Skeletal muscle satellite cell (primary cell): ENCODE data around the gene ADGRG3.

Experiments
- H3K27me3 ChIP-seq: 2 replicates; pipeline ENCODE4 v1.7.0; 2013; ENCODE audit warnings: low read length; ENCODE audit not compliant: control insufficient read depth, insufficient read depth
- H3K36me3 ChIP-seq: 2 replicates; pipeline ENCODE4 v1.7.0; 2013; ENCODE audit warnings: mild to moderate bottlenecking, control low read depth, low read length; ENCODE audit not compliant: insufficient read depth
- H3K4me1 ChIP-seq: 2 replicates; pipeline ENCODE4 v1.7.0; 2013; ENCODE audit warnings: low read length; ENCODE audit not compliant: control insufficient read depth, insufficient read depth
- H3K4me2 ChIP-seq: 2 replicates; pipeline ENCODE4 v1.7.0; 2013; ENCODE audit warnings: mild to moderate bottlenecking, low read length
- H3K4me3 ChIP-seq: 2 replicates; pipeline ENCODE4 v1.7.0; 2013; ENCODE audit warnings: low read length
- H3K9ac ChIP-seq: 2 replicates; pipeline ENCODE4 v1.7.0; 2013; ENCODE audit warnings: mild to moderate bottlenecking, low read depth, low read length, moderate library complexity
- H3K9me3 ChIP-seq: replicated peaks from 2 replicates; pipeline ENCODE4 v1.7.0; 2013; ENCODE audit warnings: mild to moderate bottlenecking, control low read depth, low read length

Gene ADGRG3

GRCh38 chr16:57626420-57627170 lies 41.5 kb upstream of the ADGRG3 start:
- Histone ChIP-seq H3K9ac (no peak overlapping the region), H3K4me1 (peaks cover 29% of the 10 kb centered on the region), H3K36me3 (no peaks in the 10 kb centered on the region), H3K9me3 (no peaks in the 10 kb centered on the region), H3K4me3 (no peak overlapping the region), H3K4me2 (no peak overlapping the region), H3K27me3 (peaks cover 10% of the 10 kb centered on the region)

GRCh38 chr16:57627184-57627871 lies 40.8 kb upstream of the ADGRG3 start:
- peak overlapping the region; percentile 57 for H3K9ac ChIP-seq
- H3K4me3 ChIP-seq = peak overlapping the region; percentile 47
- peak overlapping the region; percentile 80 for H3K4me2 ChIP-seq
- H3K9me3 ChIP-seq = no peaks in the 10 kb centered on the region
- no peaks in the 10 kb centered on the region for H3K36me3 ChIP-seq
- H3K4me1 ChIP-seq = peaks cover 36% of the 10 kb centered on the region
- H3K27me3 ChIP-seq = peaks cover 3% of the 10 kb centered on the region

- H3K27me3 ChIP-seq = no peaks in the 10 kb centered on the region
- H3K4me1 ChIP-seq = peaks cover 44% of the 10 kb centered on the region
- H3K36me3 ChIP-seq = no peaks in the 10 kb centered on the region
- H3K9me3 ChIP-seq = no peaks in the 10 kb centered on the region
- peak within 1 kb of the TSS; percentile 53 for H3K4me3 ChIP-seq
- H3K4me2 ChIP-seq = peak within 1 kb of the TSS; percentile 80
- peak within 1 kb of the TSS; percentile 57 for H3K9ac ChIP-seq
Measured at GRCh38 chr16:57628008-57628781, 39.9 kb upstream of the ADGRG3 start, which contains the start of gene ADGRG1. Gene ADGRG1, plus strand, starts transcription at chr16:57628630. Its CDS starts 21,658 bp downstream, at chr16:57650288.

GRCh38 chr16:57628783-57629293 lies 39.3 kb upstream of the ADGRG3 start:
- Histone ChIP-seq H3K27me3 (no peaks in the 10 kb centered on the region), H3K4me3 (peak overlapping the region; percentile 53), H3K9ac (peak overlapping the region; percentile 57), H3K9me3 (no peaks in the 10 kb centered on the region), H3K4me1 (peaks cover 50% of the 10 kb centered on the region), H3K36me3 (no peaks in the 10 kb centered on the region), H3K4me2 (peak overlapping the region; percentile 80)

- H3K27me3 ChIP-seq = no peaks in the 10 kb centered on the region
- H3K9ac ChIP-seq = no peak overlapping the region
- no peaks in the 10 kb centered on the region for H3K36me3 ChIP-seq
- peaks cover 57% of the 10 kb centered on the region for H3K4me1 ChIP-seq
- no peaks in the 10 kb centered on the region for H3K9me3 ChIP-seq
- H3K4me2 ChIP-seq = no peak overlapping the region
- no peak overlapping the region for H3K4me3 ChIP-seq
Measured at GRCh38 chr16:57629516-57630406, 38.3 kb upstream of the ADGRG3 start.

- no peak overlapping the region for H3K4me3 ChIP-seq
- no peak overlapping the region for H3K4me2 ChIP-seq
- no peaks in the 10 kb centered on the region for H3K9me3 ChIP-seq
- H3K36me3 ChIP-seq = no peaks in the 10 kb centered on the region
- no peaks in the 10 kb centered on the region for H3K27me3 ChIP-seq
- no peak overlapping the region for H3K9ac ChIP-seq
- H3K4me1 ChIP-seq = peaks cover 57% of the 10 kb centered on the region
Measured at GRCh38 chr16:57630407-57630797, 37.7 kb upstream of the ADGRG3 start.

GRCh38 chr16:57630931-57631845 lies 36.9 kb upstream of the ADGRG3 start:
- no peak overlapping the region for H3K4me3 ChIP-seq
- H3K4me2 ChIP-seq = no peak overlapping the region
- no peak overlapping the region for H3K9ac ChIP-seq
- no peaks in the 10 kb centered on the region for H3K36me3 ChIP-seq
- no peaks in the 10 kb centered on the region for H3K27me3 ChIP-seq
- H3K9me3 ChIP-seq = no peaks in the 10 kb centered on the region
- H3K4me1 ChIP-seq = peaks cover 57% of the 10 kb centered on the region

- Histone ChIP-seq H3K27me3 (peaks cover 7% of the 10 kb centered on the region), H3K36me3 (no peaks in the 10 kb centered on the region), H3K9me3 (no peaks in the 10 kb centered on the region), H3K4me1 (peaks cover 57% of the 10 kb centered on the region), H3K4me2 (no peak overlapping the region), H3K4me3 (no peak overlapping the region), H3K9ac (no peak overlapping the region)
Measured at GRCh38 chr16:57632568-57632967, 35.5 kb upstream of the ADGRG3 start.

- Histone ChIP-seq H3K4me1 (peaks cover 51% of the 10 kb centered on the region), H3K9me3 (no peaks in the 10 kb centered on the region)
Measured at GRCh38 chr16:57633383-57634064, 34.6 kb upstream of the ADGRG3 start.

More at GRCh38 chr16:57633383-57634064, 34.6 kb upstream of the ADGRG3 start:
- no peak overlapping the region for H3K4me3 ChIP-seq
- no peak overlapping the region for H3K9ac ChIP-seq
- H3K27me3 ChIP-seq = peaks cover 16% of the 10 kb centered on the region
- no peaks in the 10 kb centered on the region for H3K36me3 ChIP-seq
- peak overlapping the region; percentile 13 for H3K4me2 ChIP-seq
